GM12878 (cell line): ENCODE measurements around the gene CACNA2D2. TPM values are rescaled to one million over a fixed set of nuclear protein-coding genes. Genes with fewer than 3 reads are reported as not detected.
"Not testable (repeated sequence)": the region's sequence is repeated elsewhere in the genome, so short reads cannot be mapped to it uniquely, and the experiment has no call there.

Experiments
- ATAC-seq: fragments of 200-7000 bp; cut with Tn5 transposase; 3 replicates; pipeline ENCODE4 v1.9.1; 2020; ENCODE audit warnings: mild to moderate bottlenecking, moderate library complexity
- BruUV-seq: library from RNA; stranded (reverse); fragments of 400-500 nt; replicated peaks from 2 replicates; lab custom pipeline; 2021; lab: Mats Ljungman, UMichigan
- CTCF ChIA-PET: fragments of 300-600 bp; sonication (Branson Sonifier 250); formaldehyde crosslinking; extraction: SDS; loops from one replicate; lab custom pipeline; 2021; ENCODE audit warnings: inconsistent platforms; lab: Yijun Ruan, JAX
- POLR2A ChIA-PET: fragments of 350-600 bp; formaldehyde crosslinking; extraction: SDS; loops from one replicate; lab custom pipeline; 2021; ENCODE audit warnings: inconsistent platforms; lab: Charles Lee
- RAD21 ChIA-PET: fragments of 300-600 bp; sonication (Branson Sonifier 250); formaldehyde crosslinking; loops from one replicate; lab custom pipeline; 2023; ENCODE audit warnings: antibody characterized with exemption; ENCODE audit not compliant: unreplicated experiment; lab: Charles Lee
- SMC1A ChIA-PET: fragments of 300-600 bp; sonication (Branson Sonifier 250); formaldehyde crosslinking; loops from one replicate; lab custom pipeline; 2023; ENCODE audit not compliant: unreplicated experiment, uncharacterized antibody; lab: Charles Lee
- DNase-seq: peaks from one replicate; pipeline ENCODE4 v3.0.0-alpha.2; 2011; ENCODE audit warnings: low read depth, low spot score
- FAIRE-seq: peaks from 3 replicates; lab custom pipeline; 2011; peaks lifted over from hg19 to GRCh38; lab: Jason Lieb, UNC
- H2AFZ ChIP-seq: 2 replicates; pipeline ENCODE4 v1.6.0; 2011; ENCODE audit warnings: low read depth, low read length, control low read depth; ENCODE audit not compliant: control insufficient read depth
- H3K27ac ChIP-seq: 2 replicates; pipeline ENCODE4 v1.5.1; 2011; ENCODE audit warnings: control low read depth; ENCODE audit not compliant: control insufficient read depth, insufficient read depth
- H3K27me3 ChIP-seq, 2 experiments: replicated peaks in 1 of 2; 2 replicates each; pipeline versions ENCODE4 v1.6.0 to v1.6.1; 2011; ENCODE audit warnings: low read length in 1 of 2; ENCODE audit not compliant: control insufficient read depth in 2 of 2, insufficient read depth in 2 of 2
- H3K36me3 ChIP-seq, 2 experiments: 2 replicates each; pipeline ENCODE4 v1.5.1; 2011; ENCODE audit warnings: low read length in 1 of 2; ENCODE audit not compliant: control insufficient read depth in 2 of 2, insufficient read depth in 2 of 2
- H3K4me1 ChIP-seq: 2 replicates; pipeline ENCODE4 v1.6.1; 2011; ENCODE audit warnings: mild to moderate bottlenecking, low read length, moderate library complexity, mixed read lengths; ENCODE audit not compliant: control insufficient read depth, insufficient read depth
- H3K4me2 ChIP-seq: 2 replicates; pipeline ENCODE4 v1.6.0; 2011; ENCODE audit warnings: control low read depth; ENCODE audit not compliant: control insufficient read depth, insufficient read depth
- H3K4me3 ChIP-seq: fragments of 200-600 bp; sonication (generic); 2 replicates; pipeline ENCODE4 v1.5.1; 2016
- H3K79me2 ChIP-seq: 2 replicates; pipeline ENCODE4 v1.6.0; 2011; ENCODE audit warnings: low read length; ENCODE audit not compliant: control insufficient read depth, insufficient read depth
- H3K9ac ChIP-seq: 2 replicates; pipeline ENCODE4 v1.8.0; 2011; ENCODE audit warnings: low read length, control low read depth, mixed read lengths; ENCODE audit not compliant: control insufficient read depth, insufficient read depth
- H3K9me3 ChIP-seq: replicated peaks from 3 replicates; pipeline ENCODE4 v1.5.1; 2011; ENCODE audit warnings: mild to moderate bottlenecking, low read length; ENCODE audit not compliant: control insufficient read depth, insufficient read depth
- H4K20me1 ChIP-seq: 2 replicates; pipeline ENCODE4 v1.6.0; 2011; ENCODE audit not compliant: control insufficient read depth, insufficient read depth
- BCL3 ChIP-seq: IDR thresholded peaks from 2 replicates; pipeline ENCODE4 v1.6.1; 2011; ENCODE audit warnings: borderline replicate concordance, low read depth, mild to moderate bottlenecking, moderate library complexity, low read length; ENCODE audit not compliant: insufficient read depth, poor library complexity, severe bottlenecking
- CHD2 ChIP-seq: IDR thresholded peaks from 2 replicates; pipeline ENCODE4 v1.6.1; 2011; ENCODE audit warnings: low read depth, low read length, improper control_type of control experiment, borderline replicate concordance
- CUX1 ChIP-seq: IDR thresholded peaks from 2 replicates; pipeline ENCODE4 v1.6.1; 2012; ENCODE audit warnings: improper control_type of control experiment, low read depth, low read length; ENCODE audit not compliant: insufficient replicate concordance
- IRF4 ChIP-seq: IDR thresholded peaks from 2 replicates; pipeline ENCODE4 v1.6.1; 2011; ENCODE audit warnings: low read depth, low read length
- KLF5 ChIP-seq: fragments of 450-650 bp; IDR thresholded peaks from 2 replicates; pipeline ENCODE4 v1.6.1; 2014; ENCODE audit warnings: mild to moderate bottlenecking; ENCODE audit not compliant: partially characterized antibody
- RBBP5 ChIP-seq: fragments of 200-600 bp; sonication (generic); conservative IDR thresholded peaks from 2 replicates; pipeline ENCODE4 v1.6.1; 2016
- SMAD1 ChIP-seq: fragments of 450-650 bp; IDR thresholded peaks from 2 replicates; pipeline ENCODE4 v1.6.1; 2018; ENCODE audit warnings: mild to moderate bottlenecking, low read depth; ENCODE audit not compliant: partially characterized antibody
- SMC3 ChIP-seq: IDR thresholded peaks from 2 replicates; pipeline ENCODE4 v1.6.1; 2011; ENCODE audit warnings: low read length, improper control_type of control experiment, borderline replicate concordance
- SP1 ChIP-seq: IDR thresholded peaks from one replicate; pipeline ENCODE4 v1.6.1; 2011; ENCODE audit warnings: low read depth, low read length
- USF2 ChIP-seq: IDR thresholded peaks from 2 replicates; pipeline ENCODE4 v1.6.1; 2011; ENCODE audit warnings: low read depth, low read length, improper control_type of control experiment, borderline replicate concordance
- WGBS: methylation state at CpG from one replicate; pipeline ENCODE4 v1.1.6; 2016; ENCODE audit warnings: low lambda C conversion rate; ENCODE audit not compliant: insufficient replicate concordance, insufficient coverage; ENCODE audit errors: missing lambda C conversion rate; 5-methylcytosine and 5-hydroxymethylcytosine counted together
- in situ Hi-C: fragments of 300-500 bp; cut with MboI; formaldehyde crosslinking; loops from 9 replicates; pipeline ENCODE4 v1.14.3; 2018; ENCODE audit warnings: mixed read lengths
- intact Hi-C: fragments of 100-400 bp; cut with micrococcal nuclease; formaldehyde crosslinking; loops from one replicate; pipeline ENCODE4 v1.14.2; 2022; ENCODE audit not compliant: unreplicated experiment
- polyA plus RNA-seq, 11 experiments: library from polyadenylated mRNA; depleted of rRNA in 4 of 11; unstranded in 6 of 11; stranded (reverse) in 5 of 11; fragments of >200 nt; fragmentation: Nextera tagmentation in 4 of 11; fragmentation: Illumina TruSeq in 1 of 11; extraction: Ambion mirVana in 4 of 11; extraction: Trizol in 1 of 11; gene quantifications; 1 replicate in 1 of 11; 2 replicates in 10 of 11; pipeline versions ENCODE4 v1.2.1 to v1.2.3, GENCODE V29; 2011 to 2016; ENCODE audit warnings: inconsistent platforms in 2 of 11, missing spikeins in 2 of 11, low read depth in 1 of 11
- total RNA-seq, 4 experiments: library from RNA; depleted of rRNA in 3 of 4; stranded (reverse); fragments of >200 nt in 3 of 4; fragmentation: Illumina TruSeq in 1 of 4; extraction: Trizol in 1 of 4; gene quantifications; 2 replicates each; pipeline versions ENCODE4 v1.2.1 to v1.2.3, GENCODE V29; 2013 to 2021

The CACNA2D2 gene
- total and polyA plus RNA-seq, 10 of the 15 experiments (the other 5 are each of a cell fraction or from before 2014, with no cell fraction given), result 0.03 to 0.07 TPM; not detected in 8

DNA sequence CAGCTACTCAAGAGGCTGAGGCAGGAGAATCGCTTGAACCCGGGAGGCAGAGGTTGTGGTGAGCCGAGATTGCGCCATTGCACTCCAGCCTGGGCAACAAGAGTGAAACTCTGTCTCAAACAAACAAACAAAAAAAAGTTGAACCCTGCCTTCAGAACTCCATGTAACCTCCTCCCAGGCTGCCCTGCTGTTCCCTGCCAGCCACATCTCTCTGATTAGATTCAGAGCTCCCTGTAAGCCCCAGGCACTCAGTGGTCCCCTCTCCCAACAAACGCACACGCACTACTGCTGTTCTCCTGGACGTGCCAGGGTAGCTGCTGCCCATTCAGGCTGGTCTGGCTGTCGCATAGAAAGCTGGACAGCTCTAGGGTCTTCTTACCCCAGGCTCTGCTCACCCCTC, 9.5 kb upstream of the CACNA2D2 start:
- intact Hi-C loops, DNase-seq, H3K27ac ChIP-seq, H3K4me2 ChIP-seq, RAD21 ChIA-PET, SMC1A ChIA-PET, H3K4me1 ChIP-seq, H3K36me3 ChIP-seq, in situ Hi-C loops, H3K9me3 ChIP-seq, POLR2A ChIA-PET, H3K79me2 ChIP-seq, H3K4me3 ChIP-seq, FAIRE-seq, H4K20me1 ChIP-seq, BruUV-seq, ATAC-seq, H2AFZ ChIP-seq, H3K9ac ChIP-seq: not testable (repeated sequence)
- CTCF ChIA-PET, result interaction anchor here (0.6 to 6.5 kb wide), 3 partner anchors 29 to 90 kb away, joined by 3 to 28 read pairs (median 3); no protein-coding TSS in a partner anchor
- H3K27me3 ChIP-seq, result peaks cover 0 to 10% of the 10 kb centered on the region in 2 experiments
- 24% methylated on average over 8 of the region's 8 CpGs for WGBS

DNA sequence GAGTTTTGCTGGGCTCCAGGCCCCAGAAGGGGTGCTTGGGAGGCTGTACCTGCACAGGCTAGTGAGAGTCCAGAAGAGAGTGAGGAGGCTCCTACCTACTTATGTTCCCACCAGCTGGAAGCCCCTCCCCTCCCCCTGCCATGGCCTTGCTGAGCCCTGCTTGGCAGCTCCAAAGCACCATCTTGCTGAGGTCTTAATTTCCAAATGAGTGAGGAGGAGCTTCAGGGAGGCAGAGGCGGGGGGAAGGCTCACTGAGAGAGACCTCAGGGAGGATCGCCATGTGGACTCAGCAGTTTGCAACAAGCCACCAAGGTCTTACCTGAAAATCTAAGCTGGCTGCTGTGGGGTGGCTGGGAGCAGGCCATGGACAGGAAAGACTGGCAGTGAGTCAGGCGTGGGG, 8.7 kb upstream of the CACNA2D2 start:
- no peak overlapping the region for H3K27ac ChIP-seq
- no peaks in the 10 kb centered on the region for H4K20me1 ChIP-seq
- ChIA-PET POLR2A (no interaction called here), RAD21 (no interaction called here), SMC1A (no interaction called here), CTCF (interaction anchor here (0.9 to 1.0 kb wide), 2 partner anchors 30 to 32 kb away, joined by 3 read pairs; no protein-coding TSS in a partner anchor)
- DNase-seq (no peak), ATAC-seq (no peak), FAIRE-seq (no peak)
- H3K4me2 ChIP-seq, result no peak overlapping the region
- no peaks in the 10 kb centered on the region for H3K4me1 ChIP-seq
- no TSS peak for BruUV-seq
- peaks cover 0 to 10% of the 10 kb centered on the region in 2 experiments for H3K27me3 ChIP-seq
- intact Hi-C loops (no loop called here), in situ Hi-C loops (no loop called here)
- 25% methylated on average over 3 of the region's 3 CpGs for WGBS
- no peaks in the 10 kb centered on the region for H3K36me3 ChIP-seq
- no peak overlapping the region for H3K4me3 ChIP-seq
- H3K9me3 ChIP-seq, result no peaks in the 10 kb centered on the region
- no peak overlapping the region for H3K9ac ChIP-seq
- no peaks in the 10 kb centered on the region for H3K79me2 ChIP-seq
- no peak overlapping the region for H2AFZ ChIP-seq
- TF ChIP-seq BCL3, result no peak
- no peak for TF ChIP-seq USF2
- no peak for TF ChIP-seq SMC3
- no peak for TF ChIP-seq IRF4
- no peak for TF ChIP-seq SMAD1
- TF ChIP-seq KLF5, result no peak
- no peak for TF ChIP-seq CUX1
- no peak for TF ChIP-seq RBBP5
- no peak for TF ChIP-seq SP1
- TF ChIP-seq CHD2, result no peak
